ENCODE results near the gene MAML2. TPM values are rescaled to one million over a fixed set of nuclear protein-coding genes. Genes with fewer than 3 reads are reported as not detected.

Gene MAML2
- total and polyA plus RNA-seq, 9 of the 15 experiments (the other 6 are each of a cell fraction or from before 2014, with no cell fraction given) = 0.79 to 6.8 (median 4.8) TPM

- ATAC-seq (peak; percentile 64), FAIRE-seq (no peak), DNase-seq (ENCODE audit: extremely low read depth in 1 of 4, low spot score in 3 of 4) (peak; percentile 50 to 81 (median 58))
- BruUV-seq (replicated peaks) = no TSS peak
- Histone ChIP-seq H3K4me3 (peak overlapping the region; percentile 17; the same call in 1 of the 2 replicates), H3K9me3 (replicated peaks; ENCODE audit: control insufficient read depth, insufficient read depth, low read depth, low read length) (no peaks in the 10 kb centered on the region), H3K4me2 (ENCODE audit: insufficient read depth, low read length) (peak overlapping the region; percentile 37), H3K9me1 (ENCODE audit: control insufficient read depth, insufficient read depth, low read length) (no peaks in the 10 kb centered on the region), H3K27me3 (ENCODE audit: control insufficient read depth in 2 of 2, insufficient read depth in 2 of 2, low read length in 2 of 2) (no peaks in the 10 kb centered on the region), H2AFZ (ENCODE audit: low read depth, low read length) (peak overlapping the region; percentile 77), H3K4me1 (replicated peaks in 1 of 2; ENCODE audit: control insufficient read depth in 2 of 2, insufficient read depth in 2 of 2, low read length in 2 of 2) (peaks cover 24 to 71% of the 10 kb centered on the region in 2 experiments; a peak in 4 of 5 replicates), H3K36me3 (ENCODE audit: control insufficient read depth, insufficient read depth, low read length) (no peaks in the 10 kb centered on the region), H3K27ac (ENCODE audit: extremely low read depth, low read depth, low read length) (peak overlapping the region; percentile 79), H3K79me2 (ENCODE audit: control insufficient read depth, insufficient read depth, low read length) (peaks cover 76% of the 10 kb centered on the region), H4K20me1 (replicated peaks; ENCODE audit: control insufficient read depth, insufficient read depth, low read length) (no peaks in the 10 kb centered on the region), H3K9ac (ENCODE audit: insufficient read depth in 1 of 2, low read depth in 2 of 2, low read length in 2 of 2) (peak overlapping the region; percentile 49 to 62; a peak in 3 of 4 replicates)
- intact Hi-C loops (cut with micrococcal nuclease) (no loop called here), in situ Hi-C loops (cut with MboI) (no loop called here)
- WGBS (ENCODE audit: insufficient coverage, low coverage, missing lambda C conversion rate) = 2% methylated on average over 8 of the region's 8 CpGs
- ChIA-PET CTCF (ENCODE audit: low intra/inter-chr PET ratio) (interaction anchor here (1.3 kb wide), 1 partner anchor 10 kb away, joined by 3 read pairs; no protein-coding TSS in a partner anchor), POLR2A (interaction anchor here (0.7 to 2.8 kb wide), 5 partner anchors 8 to 37 kb away, joined by 3 to 12 read pairs (median 3); no protein-coding TSS in a partner anchor)
- TF ChIP-seq POLR2AphosphoS5 (IDR thresholded peaks at IDR 0.05; ENCODE audit: control insufficient read depth, insufficient read depth, low read depth, low read length) (peak; percentile 35; the same call in 1 of the 2 replicates), MAFF (IDR thresholded peaks at IDR 0.05; ENCODE audit: low read length) (no peak), BDP1 (IDR thresholded peaks at IDR 0.05; ENCODE audit: insufficient read depth, insufficient read length) (no peak), TARDBP (IDR thresholded peaks at IDR 0.05) (no peak), CBX1 (IDR thresholded peaks at IDR 0.05; ENCODE audit: low read depth) (no peak), ZHX1 (conservative IDR thresholded peaks at IDR 0.05; ENCODE audit: low read length) (no peak), MIER1 (IDR thresholded peaks at IDR 0.05; ENCODE audit: low read depth) (no peak), ZNF830 (CRISPR knock-in tag; IDR thresholded peaks at IDR 0.05) (no peak), VEZF1 (CRISPR knock-in tag; IDR thresholded peaks at IDR 0.05) (peak; percentile 39; the same call in 1 of the 2 replicates)
- TF ChIP-seq, protein P1, sequence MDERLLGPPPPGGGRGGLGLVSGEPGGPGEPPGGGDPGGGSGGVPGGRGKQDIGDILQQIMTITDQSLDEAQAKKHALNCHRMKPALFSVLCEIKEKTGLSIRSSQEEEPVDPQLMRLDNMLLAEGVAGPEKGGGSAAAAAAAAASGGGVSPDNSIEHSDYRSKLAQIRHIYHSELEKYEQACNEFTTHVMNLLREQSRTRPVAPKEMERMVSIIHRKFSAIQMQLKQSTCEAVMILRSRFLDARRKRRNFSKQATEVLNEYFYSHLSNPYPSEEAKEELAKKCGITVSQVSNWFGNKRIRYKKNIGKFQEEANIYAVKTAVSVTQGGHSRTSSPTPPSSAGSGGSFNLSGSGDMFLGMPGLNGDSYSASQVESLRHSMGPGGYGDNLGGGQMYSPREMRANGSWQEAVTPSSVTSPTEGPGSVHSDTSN (CRISPR knock-in tag; IDR thresholded peaks at IDR 0.05; ENCODE audit: low read depth) = no peak
- TF ChIP-seq, protein P1 (tag; conservative IDR thresholded peaks at IDR 0.05; ENCODE audit: low read depth) = peak; percentile 57; the same call in 1 of the 2 replicates
- TF ChIP-seq, protein P2, sequence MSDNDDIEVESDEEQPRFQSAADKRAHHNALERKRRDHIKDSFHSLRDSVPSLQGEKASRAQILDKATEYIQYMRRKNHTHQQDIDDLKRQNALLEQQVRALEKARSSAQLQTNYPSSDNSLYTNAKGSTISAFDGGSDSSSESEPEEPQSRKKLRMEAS (CRISPR knock-in tag; IDR thresholded peaks at IDR 0.05) = no peak
- TF ChIP-seq, protein P3, sequence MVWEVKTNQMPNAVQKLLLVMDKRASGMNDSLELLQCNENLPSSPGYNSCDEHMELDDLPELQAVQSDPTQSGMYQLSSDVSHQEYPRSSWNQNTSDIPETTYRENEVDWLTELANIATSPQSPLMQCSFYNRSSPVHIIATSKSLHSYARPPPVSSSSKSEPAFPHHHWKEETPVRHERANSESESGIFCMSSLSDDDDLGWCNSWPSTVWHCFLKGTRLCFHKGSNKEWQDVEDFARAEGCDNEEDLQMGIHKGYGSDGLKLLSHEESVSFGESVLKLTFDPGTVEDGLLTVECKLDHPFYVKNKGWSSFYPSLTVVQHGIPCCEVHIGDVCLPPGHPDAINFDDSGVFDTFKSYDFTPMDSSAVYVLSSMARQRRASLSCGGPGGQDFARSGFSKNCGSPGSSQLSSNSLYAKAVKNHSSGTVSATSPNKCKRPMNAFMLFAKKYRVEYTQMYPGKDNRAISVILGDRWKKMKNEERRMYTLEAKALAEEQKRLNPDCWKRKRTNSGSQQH (CRISPR knock-in tag; IDR thresholded peaks at IDR 0.05) = no peak
Observed at GRCh38 chr11:96328395-96329010, 14.5 kb downstream of the MAML2 start.

All from K562 (cell line).